ENCODE measurements around the gene GNAI2. TPM values are rescaled to one million over a fixed set of nuclear protein-coding genes. Genes with fewer than 3 reads are reported as not detected.
A peak's percentile ranks its signal among the peaks of the same experiment; 100 is the strongest.

Gene GNAI2
- polyA plus RNA-seq, 1 donor from 2014 or later: 689 TPM

DNA sequence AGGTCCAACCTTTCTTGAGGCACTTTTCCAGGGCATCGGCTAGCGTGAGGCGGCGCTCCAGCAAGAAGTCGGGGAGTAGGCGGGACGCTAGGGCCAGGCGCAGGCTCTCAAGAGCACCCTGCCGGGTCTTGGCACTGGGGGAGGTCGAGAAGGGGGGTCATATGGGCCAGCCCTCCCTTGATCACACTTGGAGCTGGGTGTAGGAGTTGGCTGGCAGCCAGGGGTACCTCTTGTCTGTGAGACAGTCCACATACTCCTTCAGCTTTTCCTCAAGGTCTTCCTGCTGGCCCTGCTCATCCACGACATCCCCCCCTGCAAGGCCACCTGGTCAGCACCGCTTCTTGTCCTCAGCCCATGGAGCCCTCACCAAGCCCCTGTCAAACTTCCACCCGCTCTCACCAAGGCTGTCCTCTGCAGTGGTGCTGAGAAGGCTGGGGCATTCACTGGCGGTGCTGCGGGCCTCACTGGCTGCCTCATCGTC, 54.2 kb downstream of the GNAI2 start:
- peaks cover 9 to 14% (median 10%) of the 10 kb centered on the region in 3 donors for H3K4me1 Mint-ChIP-seq
- H3K27me3 Mint-ChIP-seq: no peaks in the 10 kb centered on the region
- no peaks in the 10 kb centered on the region for H3K9me3 Mint-ChIP-seq
- H3K27ac Mint-ChIP-seq: no peak overlapping the region
- H3K4me3 Mint-ChIP-seq: peak overlapping the region in 2 of 4 donors; percentile 33 to 68
- peaks cover 4% of the 10 kb centered on the region for H3K36me3 Mint-ChIP-seq

- Mint-ChIP-seq H3K4me3 (peak within 1 kb of the TSS; percentile 80 to 94 (median 92)), H3K27ac (peak within 1 kb of the TSS; percentile 76 to 98 (median 94)), H3K4me1 (peaks cover 9 to 16% (median 10%) of the 10 kb centered on the region in 3 donors), H3K27me3 (no peaks in the 10 kb centered on the region), H3K36me3 (peaks cover 4% of the 10 kb centered on the region), H3K9me3 (no peaks in the 10 kb centered on the region)
Measured at GRCh38 chr3:50292159-50293078, 56.4 kb downstream of the GNAI2 start, which contains the start of gene IFRD2. IFRD2 (minus strand) TSS chr3:50292429; CDS start chr3:50292274, 155 bp downstream.

- H3K4me1 Mint-ChIP-seq: peaks cover 14 to 21% (median 16%) of the 10 kb centered on the region in 3 donors
- H3K27ac Mint-ChIP-seq: peak overlapping the region in 2 of 3 donors; percentile 39 to 47
- H3K36me3 Mint-ChIP-seq: peaks cover 2% of the 10 kb centered on the region
- no peaks in the 10 kb centered on the region for H3K9me3 Mint-ChIP-seq
- no peaks in the 10 kb centered on the region for H3K27me3 Mint-ChIP-seq
- H3K4me3 Mint-ChIP-seq: peak overlapping the region in 2 of 4 donors; percentile 80 to 94
Measured at GRCh38 chr3:50293079-50293801, 57.2 kb downstream of the GNAI2 start.

- H3K9me3 Mint-ChIP-seq: no peaks in the 10 kb centered on the region
- H3K27me3 Mint-ChIP-seq: no peaks in the 10 kb centered on the region
- peaks cover 14 to 22% (median 18%) of the 10 kb centered on the region in 3 donors for H3K4me1 Mint-ChIP-seq
- H3K27ac Mint-ChIP-seq: peak overlapping the region in 2 of 3 donors; percentile 46 to 53
- peak overlapping the region in 1 of 4 donors; percentile 80 for H3K4me3 Mint-ChIP-seq
- H3K36me3 Mint-ChIP-seq: peaks cover 2% of the 10 kb centered on the region
Measured at GRCh38 chr3:50294089-50294488, 58.1 kb downstream of the GNAI2 start.

DNA sequence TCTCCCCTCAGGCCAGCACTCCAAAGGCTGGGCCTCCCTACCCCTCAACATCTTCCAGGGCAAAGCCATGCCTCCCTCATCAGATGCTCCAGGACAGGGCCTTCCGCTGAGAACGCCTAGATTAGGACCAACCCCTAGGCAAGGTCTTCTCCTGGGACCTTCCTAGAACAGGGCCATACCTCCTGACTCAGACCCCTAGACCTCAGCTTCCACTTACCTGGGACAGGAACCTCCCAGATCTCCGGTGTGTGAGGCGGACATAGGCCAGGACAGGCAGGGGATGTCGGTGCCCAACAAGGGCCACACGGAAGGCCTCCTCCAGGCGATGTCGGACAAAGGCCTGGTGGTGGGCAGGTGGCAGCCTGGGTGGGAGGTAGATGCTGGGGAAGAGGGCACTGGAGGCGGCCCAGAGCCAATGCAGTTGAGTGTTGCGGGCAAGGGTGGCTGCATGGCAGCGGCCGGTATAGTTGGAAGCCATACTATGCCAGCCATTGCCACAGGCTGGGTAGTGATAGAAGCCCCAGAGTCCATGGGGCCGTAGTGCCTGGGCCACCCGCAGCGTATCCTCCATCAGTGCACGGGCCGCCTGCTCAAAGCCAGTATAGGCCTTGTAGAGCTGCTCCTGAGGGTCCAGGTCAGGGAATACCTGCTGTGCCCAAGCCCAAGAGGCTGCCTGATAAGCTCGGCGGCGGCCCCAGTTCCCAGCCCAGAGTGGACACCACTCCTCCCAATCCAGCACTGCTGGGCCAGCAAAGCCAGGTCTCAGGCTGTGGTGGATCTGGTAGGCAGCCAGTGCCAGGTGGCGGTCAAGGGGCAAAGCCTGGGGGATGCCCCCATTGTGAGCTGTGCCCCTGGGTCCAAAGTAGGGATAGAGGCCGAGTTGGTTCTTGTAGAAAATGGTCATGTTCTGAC, 58.7 kb downstream of the GNAI2 start:
- peaks cover 2% of the 10 kb centered on the region for H3K36me3 Mint-ChIP-seq

DNA sequence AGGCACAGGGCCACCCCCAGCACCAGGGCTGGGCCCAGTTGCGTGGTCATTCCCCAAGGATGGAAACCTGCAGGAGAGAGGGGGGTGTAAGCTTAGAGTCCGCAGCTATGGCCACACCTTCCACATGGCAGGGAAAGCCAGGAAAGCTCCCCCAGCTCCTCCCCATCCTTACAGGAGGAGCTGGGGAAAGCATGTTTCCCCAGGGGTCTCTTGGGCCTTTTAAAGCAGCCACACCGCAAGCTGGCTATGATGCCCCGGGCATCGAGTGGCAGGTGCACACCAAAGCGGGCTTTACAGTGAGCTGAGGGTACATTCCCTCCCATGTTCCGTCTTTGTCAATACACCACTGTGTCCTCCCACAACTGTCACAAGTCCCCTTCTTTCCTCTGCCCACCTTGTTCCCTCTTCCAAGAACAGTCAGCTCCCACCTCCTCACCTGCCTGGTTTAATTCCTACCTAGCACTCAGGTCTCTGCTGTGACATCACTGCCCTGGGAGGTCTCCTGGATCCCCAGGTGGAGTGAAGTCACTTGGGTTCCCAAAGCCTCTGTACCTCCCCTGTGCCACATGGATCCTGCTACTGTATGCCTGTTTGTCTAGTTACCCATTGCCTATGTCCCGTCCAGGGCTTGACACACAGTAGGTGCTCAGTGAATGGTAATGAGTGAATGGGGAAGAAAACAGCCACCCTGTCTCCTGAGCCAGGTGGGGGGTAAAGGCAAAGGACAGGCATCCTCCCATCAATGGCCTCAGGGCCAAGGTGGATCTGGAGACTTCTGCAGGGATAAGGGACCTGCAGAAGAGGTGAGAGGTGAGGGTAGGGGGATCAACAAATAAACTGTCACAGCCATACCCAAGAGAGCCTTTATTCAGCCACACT, 59.8 kb downstream of the GNAI2 start:
- Mint-ChIP-seq H3K27ac (peak overlapping the region in 1 of 3 donors; percentile 88), H3K4me1 (peaks cover 22 to 29% (median 28%) of the 10 kb centered on the region in 3 donors), H3K9me3 (no peaks in the 10 kb centered on the region), H3K36me3 (no peaks in the 10 kb centered on the region), H3K27me3 (no peaks in the 10 kb centered on the region), H3K4me3 (peak overlapping the region in 3 of 4 donors; percentile 52 to 73 (median 70))

More for the DNA sequence above, 58.7 kb downstream of the GNAI2 start:
- Mint-ChIP-seq H3K9me3 (no peaks in the 10 kb centered on the region), H3K4me3 (no peak overlapping the region), H3K27ac (peak overlapping the region in 1 of 3 donors; percentile 53), H3K4me1 (peaks cover 15 to 23% (median 20%) of the 10 kb centered on the region in 3 donors), H3K27me3 (no peaks in the 10 kb centered on the region)

GRCh38 chr3:50296721-50297383, 60.8 kb downstream of the GNAI2 start:
- peak overlapping the region in 3 of 4 donors; percentile 73 to 83 (median 74) for H3K4me3 Mint-ChIP-seq

GRCh38 chr3:50297384-50297775, 61.4 kb downstream of the GNAI2 start:
- Mint-ChIP-seq H3K27me3 (no peaks in the 10 kb centered on the region), H3K4me3 (peak overlapping the region in 1 of 4 donors; percentile 83), H3K36me3 (no peaks in the 10 kb centered on the region), H3K27ac (peak overlapping the region in 2 of 3 donors; percentile 59 to 86), H3K9me3 (no peaks in the 10 kb centered on the region), H3K4me1 (peaks cover 15 to 26% (median 24%) of the 10 kb centered on the region in 3 donors)

More at GRCh38 chr3:50296721-50297383, 60.8 kb downstream of the GNAI2 start:
- peaks cover 17 to 26% (median 24%) of the 10 kb centered on the region in 3 donors for H3K4me1 Mint-ChIP-seq
- H3K27me3 Mint-ChIP-seq: no peaks in the 10 kb centered on the region
- no peaks in the 10 kb centered on the region for H3K9me3 Mint-ChIP-seq
- peak overlapping the region in 1 of 3 donors; percentile 59 for H3K27ac Mint-ChIP-seq
- no peaks in the 10 kb centered on the region for H3K36me3 Mint-ChIP-seq

GRCh38 chr3:50297896-50298725, 62.1 kb downstream of the GNAI2 start:
- Mint-ChIP-seq H3K4me3 (peak overlapping the region; percentile 83 to 99 (median 98)), H3K36me3 (no peaks in the 10 kb centered on the region), H3K27me3 (no peaks in the 10 kb centered on the region), H3K27ac (peak overlapping the region in 2 of 3 donors; percentile 86 to 98), H3K9me3 (no peaks in the 10 kb centered on the region), H3K4me1 (peaks cover 12 to 23% (median 17%) of the 10 kb centered on the region in 3 donors)

GRCh38 chr3:50298836-50299637, 63.0 kb downstream of the GNAI2 start, which contains the start of the genes HYAL3 and NAA80:
HYAL3 (minus strand) TSS chr3:50299405; CDS start chr3:50295602, 3,803 bp downstream.
NAA80 (minus strand) TSS chr3:50299405; CDS start chr3:50297463, 1,942 bp downstream.
- Mint-ChIP-seq H3K4me3 (peak within 1 kb of the TSS; percentile 83 to 99 (median 98)), H3K27ac (peak within 1 kb of the TSS; percentile 86 to 98 (median 98)), H3K36me3 (no peaks in the 10 kb centered on the region), H3K27me3 (no peaks in the 10 kb centered on the region), H3K4me1 (peaks cover 12 to 23% (median 15%) of the 10 kb centered on the region in 3 donors), H3K9me3 (no peaks in the 10 kb centered on the region)

GRCh38 chr3:50299638-50299928, 63.6 kb downstream of the GNAI2 start:
- Mint-ChIP-seq H3K9me3 (no peaks in the 10 kb centered on the region), H3K4me1 (peaks cover 12 to 23% (median 16%) of the 10 kb centered on the region in 3 donors), H3K27me3 (no peaks in the 10 kb centered on the region), H3K36me3 (no peaks in the 10 kb centered on the region), H3K4me3 (peak overlapping the region; percentile 83 to 99 (median 98)), H3K27ac (peak overlapping the region; percentile 86 to 98 (median 98))

All from IgD-negative memory B cell (primary cell).